GM12892 (cell line): ENCODE measurements around the gene INPP5A.
"Not testable (repeated sequence)": the region's sequence is repeated elsewhere in the genome, so short reads cannot be mapped to it uniquely, and the experiment has no call there.

Experiments
- DNase-seq: peaks from one replicate; pipeline ENCODE4 v3.0.0; 2011; ENCODE audit not compliant: insufficient read length
- FAIRE-seq: peaks from 2 replicates; lab custom pipeline; 2011; peaks lifted over from hg19 to GRCh38; lab: Jason Lieb, UNC
- POLR2A ChIP-seq: IDR thresholded peaks from 2 replicates; pipeline ENCODE4 v1.6.1; 2011; ENCODE audit warnings: low read depth, low read length, control low read depth
- POLR2AphosphoS5 ChIP-seq: IDR thresholded peaks from 2 replicates; pipeline ENCODE4 v1.6.1; 2011; ENCODE audit warnings: low read depth, low read length, control low read depth
- TAF1 ChIP-seq: IDR thresholded peaks from 2 replicates; pipeline ENCODE4 v1.6.1; 2011; ENCODE audit warnings: low read depth, mild to moderate bottlenecking, control low read depth, low read length, borderline replicate concordance

Gene INPP5A

DNA sequence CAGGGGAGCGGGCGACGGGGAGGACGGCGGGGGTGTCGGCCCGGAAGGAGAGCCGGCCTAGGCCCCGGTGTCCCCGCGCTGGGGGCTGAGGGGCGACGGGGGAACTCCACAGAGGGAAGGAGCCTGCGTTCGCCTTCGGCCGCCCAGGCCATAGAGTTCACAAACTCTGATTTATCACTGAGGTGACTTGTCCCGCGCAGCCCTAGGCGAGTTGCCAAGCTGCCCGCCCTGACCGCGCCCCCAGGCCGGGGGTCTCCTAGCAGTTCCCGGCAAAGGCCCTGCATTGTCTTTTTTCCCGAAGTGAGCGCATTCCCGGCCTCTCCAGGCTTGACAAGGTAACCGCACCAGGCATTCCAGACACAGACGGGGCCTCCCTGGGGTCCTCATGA, 251.2 kb downstream of the INPP5A start:
- FAIRE-seq (no peak), DNase-seq (no peak)
- TF ChIP-seq POLR2A (no peak), POLR2AphosphoS5 (no peak), TAF1 (no peak)

DNA sequence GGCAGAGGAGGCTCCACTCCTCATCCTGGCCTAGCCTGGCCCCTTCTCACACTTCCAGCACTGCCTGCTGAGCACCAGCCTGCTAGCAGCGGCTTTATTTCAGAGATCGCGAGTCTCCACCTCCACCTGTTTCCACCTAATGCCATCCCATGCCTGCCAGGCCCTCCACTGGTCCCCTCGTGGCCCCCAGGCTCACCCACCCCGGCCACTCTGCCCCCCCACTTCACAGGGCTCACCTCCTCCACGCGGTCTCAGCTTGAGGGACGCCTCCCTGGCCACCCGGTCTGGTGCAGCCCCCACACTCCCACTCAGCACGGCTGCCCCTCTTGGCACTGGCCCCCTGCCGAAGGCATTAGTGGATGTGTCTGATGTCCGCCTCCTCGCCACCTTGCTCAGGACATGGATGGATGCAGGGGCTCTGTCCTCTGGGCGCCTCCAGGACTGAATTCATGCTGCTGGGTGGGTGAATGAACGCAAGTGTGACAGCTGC, 252.1 kb downstream of the INPP5A start:
- no peak for DNase-seq
- no peak for FAIRE-seq
- no peak for TF ChIP-seq TAF1
- TF ChIP-seq POLR2AphosphoS5: no peak
- TF ChIP-seq POLR2A: no peak

GRCh38 chr10:132790470-132790869, 252.9 kb downstream of the INPP5A start:
- DNase-seq (no peak), FAIRE-seq (no peak)
- TF ChIP-seq TAF1: no peak
- no peak for TF ChIP-seq POLR2A
- TF ChIP-seq POLR2AphosphoS5: no peak

DNA sequence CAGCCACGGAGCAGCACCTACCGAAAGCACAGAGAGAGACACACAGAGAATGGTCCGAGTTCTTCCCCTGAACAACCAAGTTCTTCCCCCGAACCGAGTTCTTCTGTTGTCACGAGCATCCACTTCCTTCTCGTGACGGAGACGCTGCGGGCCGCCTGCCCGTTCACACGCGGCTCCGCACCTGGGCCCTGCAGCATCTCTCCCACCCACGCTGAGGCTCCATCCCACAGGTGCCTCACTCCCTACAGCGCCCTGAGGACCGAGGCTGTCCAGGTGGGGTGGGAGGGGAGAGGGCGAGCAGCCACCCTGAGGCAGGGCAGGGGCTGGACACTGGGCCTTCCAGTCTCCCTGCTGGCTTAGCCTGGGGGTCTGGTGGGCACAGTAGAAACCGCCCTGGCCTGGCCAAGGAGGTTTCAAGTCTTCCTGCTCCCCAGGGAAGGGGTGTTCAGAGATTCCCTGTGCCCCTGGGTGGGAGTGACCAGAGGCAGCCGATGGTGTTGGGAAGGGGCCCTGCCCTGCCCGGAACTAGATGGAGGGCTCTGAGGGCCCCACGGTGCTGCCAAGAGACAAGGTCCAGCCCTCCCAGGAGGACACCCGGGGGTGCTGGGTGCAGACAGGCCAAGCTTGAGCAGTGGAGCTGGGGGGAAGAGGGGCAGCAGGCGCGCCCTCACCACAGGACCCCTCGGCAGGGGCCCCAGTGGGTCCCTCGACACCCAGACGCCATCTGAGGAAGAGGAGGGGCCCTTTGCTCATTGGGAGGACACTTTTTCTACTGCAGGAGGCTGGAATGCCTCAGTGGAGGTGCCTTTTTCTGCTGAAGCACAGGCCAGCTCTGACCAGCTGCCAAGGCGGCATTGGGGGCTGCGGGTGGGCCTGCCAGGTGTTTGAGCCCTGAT, 253.6 kb downstream of the INPP5A start:
- no peak for DNase-seq
- FAIRE-seq: no peak
- TF ChIP-seq POLR2A: no peak
- no peak for TF ChIP-seq TAF1
- TF ChIP-seq POLR2AphosphoS5: no peak

GRCh38 chr10:132792099-132792498, 254.5 kb downstream of the INPP5A start:
- DNase-seq, FAIRE-seq: not testable (repeated sequence)

- FAIRE-seq (no peak), DNase-seq (no peak)
- TF ChIP-seq POLR2AphosphoS5: no peak
- no peak for TF ChIP-seq POLR2A
- TF ChIP-seq TAF1: no peak
Observed at GRCh38 chr10:132792796-132793195, 255.2 kb downstream of the INPP5A start.

- DNase-seq: no peak
- TF ChIP-seq POLR2AphosphoS5 (no peak), POLR2A (no peak), TAF1 (no peak)
- FAIRE-seq: no peak
Observed at GRCh38 chr10:132793213-132793612, 255.6 kb downstream of the INPP5A start.

- DNase-seq: no peak
- no peak for TF ChIP-seq POLR2A
- no peak for TF ChIP-seq POLR2AphosphoS5
- TF ChIP-seq TAF1: no peak
- no peak for FAIRE-seq
Observed at GRCh38 chr10:132793871-132794849, 256.6 kb downstream of the INPP5A start.

DNA sequence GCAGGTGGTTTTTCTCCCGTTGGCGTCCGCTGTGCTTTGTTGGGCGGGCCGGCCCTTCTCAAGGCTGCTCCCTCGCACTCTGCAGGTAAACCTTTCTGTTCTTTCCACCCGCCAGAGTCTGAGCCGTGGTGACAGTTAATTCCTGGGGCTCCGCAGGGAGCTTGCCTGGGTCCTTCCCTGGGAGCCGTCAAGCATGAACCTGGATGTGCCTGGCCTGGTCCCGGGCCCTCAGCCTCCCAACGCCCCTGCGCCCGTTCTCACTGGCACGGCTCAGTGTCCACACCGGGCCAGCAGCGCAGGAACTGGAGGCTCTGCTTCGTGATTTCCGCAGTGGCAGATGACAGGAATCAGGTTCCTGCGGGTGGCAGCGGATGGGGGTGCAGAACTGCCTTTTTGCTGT, 259.3 kb downstream of the INPP5A start:
- FAIRE-seq: no peak

DNA sequence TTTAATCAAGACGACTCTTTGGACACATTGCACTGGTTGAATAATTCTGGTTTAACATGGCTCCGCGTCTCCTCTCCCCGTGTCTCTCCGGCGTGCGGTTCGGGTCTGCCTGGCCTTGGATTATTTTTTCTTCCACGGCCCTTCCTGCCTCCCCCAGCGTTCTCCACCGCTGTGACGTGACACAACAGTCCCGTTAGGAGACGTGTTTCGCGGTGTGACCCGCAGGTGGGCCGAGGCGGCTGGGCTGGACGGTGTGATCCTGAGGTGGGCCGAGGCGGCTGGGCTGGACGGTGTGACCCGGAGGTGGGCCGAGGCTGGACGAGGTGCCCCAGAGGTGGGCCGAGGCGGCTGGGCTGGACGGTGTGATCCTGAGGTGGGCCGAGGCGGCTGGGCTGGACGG, 260.4 kb downstream of the INPP5A start:
- not testable (repeated sequence) for FAIRE-seq

More for the DNA sequence above, 259.3 kb downstream of the INPP5A start:
- TF ChIP-seq POLR2A (no peak), POLR2AphosphoS5 (no peak), TAF1 (no peak)
- no peak for DNase-seq

DNA sequence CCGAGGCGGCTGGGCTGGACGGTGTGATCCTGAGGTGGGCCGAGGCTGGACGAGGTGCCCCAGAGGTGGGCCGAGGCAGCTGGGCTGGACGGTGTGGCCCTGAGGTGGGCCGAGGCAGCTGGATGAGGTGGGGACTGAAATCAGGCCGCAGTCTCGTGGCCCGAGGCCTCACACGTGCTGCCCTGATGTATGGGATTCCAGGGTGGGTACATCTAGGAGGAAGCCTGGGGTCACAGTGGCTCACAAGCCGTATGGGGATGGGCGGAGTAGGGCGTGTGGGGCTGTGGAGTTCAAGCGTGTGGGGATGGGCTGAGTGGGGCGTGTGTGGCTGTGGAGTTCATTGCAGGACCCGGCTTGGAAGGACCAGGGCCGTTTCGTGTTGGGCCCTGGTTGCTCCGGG, 260.8 kb downstream of the INPP5A start:
- DNase-seq (no peak), FAIRE-seq (no peak)
- TF ChIP-seq POLR2AphosphoS5 (no peak), POLR2A (no peak), TAF1 (no peak)

More for the DNA sequence above, 260.4 kb downstream of the INPP5A start:
- DNase-seq: not testable (repeated sequence)
